ENCODE results near the gene ZNF213.

ZNF213 gene

GRCh38 chr16:3145151-3145550 lies 10.3 kb downstream of the ZNF213 start:
- no peak overlapping the region for H3K4me2 ChIP-seq (ENCODE audit: low read depth, low read length, poor library complexity, severe bottlenecking)
- 0 out of 2 replicates have a peak, but pooled peaks cover 3% of the 10 kb centered on the region for H3F3A ChIP-seq (ENCODE audit: low read depth)
- H3K4me3 ChIP-seq (ENCODE audit: low read length, poor library complexity, severe bottlenecking), result no peak overlapping the region
- H3K36me3 ChIP-seq (ENCODE audit: insufficient read depth, low read length), result no peaks in the 10 kb centered on the region
- no peak for TF ChIP-seq EZH2phosphoT487 (IDR thresholded peaks at IDR 0.05; ENCODE audit: borderline replicate concordance)
- no peak for TF ChIP-seq CTCF (conservative IDR thresholded peaks at IDR 0.05; ENCODE audit: low read length)
- no peak overlapping the region for H2AFZ ChIP-seq (ENCODE audit: low read length)
- H3K9me2 ChIP-seq (replicated peaks; ENCODE audit: low read depth, low read length), result no peaks in the 10 kb centered on the region
- no peaks in the 10 kb centered on the region for H3K9me3 ChIP-seq (ENCODE audit: insufficient read depth, low read depth, low read length)
- H3K9ac ChIP-seq (ENCODE audit: low read depth, low read length, poor library complexity, severe bottlenecking), result no peak overlapping the region
- peaks cover 6% of the 10 kb centered on the region for H3K4me1 ChIP-seq (ENCODE audit: insufficient read depth, low read length, poor library complexity, severe bottlenecking)
- H4K20me1 ChIP-seq (ENCODE audit: insufficient read depth, low read length, poor library complexity, severe bottlenecking), result no peaks in the 10 kb centered on the region
- H3K79me2 ChIP-seq (ENCODE audit: insufficient read depth, low read length), result no peaks in the 10 kb centered on the region
- no peaks in the 10 kb centered on the region for H3K27me3 ChIP-seq (ENCODE audit: insufficient read depth, low read length, poor library complexity, severe bottlenecking)

GRCh38 chr16:3145660-3146059 lies 10.8 kb downstream of the ZNF213 start:
- TF ChIP-seq CTCF (conservative IDR thresholded peaks at IDR 0.05; ENCODE audit: low read length) (no peak), EZH2phosphoT487 (IDR thresholded peaks at IDR 0.05; ENCODE audit: borderline replicate concordance) (no peak)
- Histone ChIP-seq H3K27me3 (ENCODE audit: insufficient read depth, low read length, poor library complexity, severe bottlenecking) (no peaks in the 10 kb centered on the region), H3F3A (ENCODE audit: low read depth) (peaks cover 4% of the 10 kb centered on the region; the same call in 1 of the 2 replicates), H2AFZ (ENCODE audit: low read length) (no peak overlapping the region), H3K36me3 (ENCODE audit: insufficient read depth, low read length) (no peaks in the 10 kb centered on the region), H3K9me2 (replicated peaks; ENCODE audit: low read depth, low read length) (no peaks in the 10 kb centered on the region), H3K9me3 (ENCODE audit: insufficient read depth, low read depth, low read length) (no peaks in the 10 kb centered on the region), H4K20me1 (ENCODE audit: insufficient read depth, low read length, poor library complexity, severe bottlenecking) (no peaks in the 10 kb centered on the region), H3K9ac (ENCODE audit: low read depth, low read length, poor library complexity, severe bottlenecking) (no peak overlapping the region), H3K79me2 (ENCODE audit: insufficient read depth, low read length) (no peaks in the 10 kb centered on the region), H3K4me2 (ENCODE audit: low read depth, low read length, poor library complexity, severe bottlenecking) (no peak overlapping the region), H3K4me3 (ENCODE audit: low read length, poor library complexity, severe bottlenecking) (no peak overlapping the region), H3K4me1 (ENCODE audit: insufficient read depth, low read length, poor library complexity, severe bottlenecking) (peaks cover 6% of the 10 kb centered on the region)

GRCh38 chr16:3147046-3147756 lies 12.4 kb downstream of the ZNF213 start:
- Histone ChIP-seq H3K4me3 (ENCODE audit: low read length, poor library complexity, severe bottlenecking) (no peak overlapping the region), H2AFZ (ENCODE audit: low read length) (no peak overlapping the region), H3K4me1 (ENCODE audit: insufficient read depth, low read length, poor library complexity, severe bottlenecking) (peaks cover 6% of the 10 kb centered on the region), H3K9ac (ENCODE audit: low read depth, low read length, poor library complexity, severe bottlenecking) (no peak overlapping the region), H3K36me3 (ENCODE audit: insufficient read depth, low read length) (no peaks in the 10 kb centered on the region), H3K4me2 (ENCODE audit: low read depth, low read length, poor library complexity, severe bottlenecking) (no peak overlapping the region), H3K9me2 (replicated peaks; ENCODE audit: low read depth, low read length) (no peaks in the 10 kb centered on the region), H3K27me3 (ENCODE audit: insufficient read depth, low read length, poor library complexity, severe bottlenecking) (no peaks in the 10 kb centered on the region), H3F3A (ENCODE audit: low read depth) (peaks cover 7% of the 10 kb centered on the region; the same call in 1 of the 2 replicates), H3K79me2 (ENCODE audit: insufficient read depth, low read length) (no peaks in the 10 kb centered on the region), H3K9me3 (ENCODE audit: insufficient read depth, low read depth, low read length) (no peaks in the 10 kb centered on the region), H4K20me1 (ENCODE audit: insufficient read depth, low read length, poor library complexity, severe bottlenecking) (no peaks in the 10 kb centered on the region)
- TF ChIP-seq EZH2phosphoT487 (IDR thresholded peaks at IDR 0.05; ENCODE audit: borderline replicate concordance) (no peak), CTCF (conservative IDR thresholded peaks at IDR 0.05; ENCODE audit: low read length) (no peak)
